C4-2B (cell line): Measurements from ENCODE around the gene KCNAB3.

ENCODE experiments used
- H3K27ac ChIP-seq: fragments of 450-650 bp; 2 replicates; pipeline ENCODE4 v1.5.1; 2017
- CTCF ChIP-seq: fragments of 450-650 bp; conservative IDR thresholded peaks from 2 replicates; pipeline ENCODE4 v1.5.1; 2017; ENCODE audit warnings: mild to moderate bottlenecking
- ZFX ChIP-seq: fragments of 450-650 bp; IDR thresholded peaks from 2 replicates; pipeline ENCODE4 v1.6.1; 2017

Gene KCNAB3

DNA sequence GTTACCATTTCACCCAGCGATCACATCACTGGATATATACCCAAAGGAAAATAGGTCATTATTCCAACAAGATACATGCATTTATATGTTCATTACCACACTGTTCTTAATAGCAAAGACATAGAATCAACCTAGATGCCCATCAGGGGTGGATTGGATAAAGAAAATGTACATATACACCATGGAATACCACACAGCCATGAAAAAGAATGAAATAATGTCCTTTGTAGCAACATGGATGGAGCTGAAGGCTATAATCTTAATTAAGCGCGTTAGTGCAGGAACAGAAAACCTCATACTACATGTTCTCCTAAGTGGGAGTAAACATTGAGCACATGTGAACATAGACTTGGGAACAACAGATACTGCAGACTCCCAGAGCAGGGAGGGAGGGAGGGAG is 20.9 kb upstream of the KCNAB3 start:
- no peak overlapping the region for H3K27ac ChIP-seq
- TF ChIP-seq ZFX (no peak), CTCF (no peak)

- TF ChIP-seq ZFX: no peak
- no peak for TF ChIP-seq CTCF
- no peak overlapping the region for H3K27ac ChIP-seq
Measured at GRCh38 chr17:7947651-7948050, 18.0 kb upstream of the KCNAB3 start.

- TF ChIP-seq CTCF: no peak
- no peak overlapping the region for H3K27ac ChIP-seq
Measured at GRCh38 chr17:7946441-7946840, 16.8 kb upstream of the KCNAB3 start.

DNA sequence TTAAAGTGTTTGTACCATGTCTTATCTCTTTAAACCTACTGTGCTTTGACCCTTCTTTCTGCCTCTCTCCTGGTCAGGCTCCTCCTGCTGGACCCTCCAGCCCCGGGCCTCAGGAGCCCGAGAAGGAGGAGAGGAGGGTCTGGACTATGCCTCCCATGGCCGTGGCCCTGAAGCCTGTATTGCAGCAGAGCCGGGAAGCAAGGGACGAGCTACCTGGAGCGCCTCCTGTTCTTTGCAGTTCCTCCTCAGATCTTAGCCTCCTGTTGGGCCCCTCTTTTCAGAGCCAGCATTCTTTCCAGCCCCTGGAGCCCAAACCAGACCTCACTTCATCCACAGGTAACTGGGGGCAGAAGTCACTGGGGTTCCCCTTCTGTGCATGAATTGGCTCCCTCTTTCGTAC is 16.0 kb upstream of the KCNAB3 start:
- TF ChIP-seq ZFX (no peak), CTCF (no peak)
- no peak overlapping the region for H3K27ac ChIP-seq

DNA sequence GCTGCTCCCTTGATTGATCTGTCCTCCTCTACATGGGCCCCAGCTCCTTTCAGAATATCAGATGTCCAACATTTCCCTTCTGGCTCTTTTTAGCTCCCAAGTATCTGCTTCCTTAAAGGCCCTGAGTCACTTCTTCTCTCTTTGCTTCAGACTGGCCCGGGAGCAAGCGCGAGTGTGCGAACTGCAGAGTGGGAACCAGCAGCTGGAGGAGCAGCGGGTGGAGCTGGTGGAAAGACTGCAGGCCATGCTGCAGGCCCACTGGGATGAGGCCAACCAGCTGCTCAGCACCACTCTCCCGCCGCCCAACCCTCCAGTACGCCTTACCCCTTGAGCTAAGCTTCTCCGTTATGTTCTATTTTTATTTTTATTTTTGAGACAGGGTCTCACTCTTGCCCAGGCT is 14.7 kb upstream of the KCNAB3 start:
- TF ChIP-seq ZFX (no peak), CTCF (no peak)
- H3K27ac ChIP-seq: no peak overlapping the region

DNA sequence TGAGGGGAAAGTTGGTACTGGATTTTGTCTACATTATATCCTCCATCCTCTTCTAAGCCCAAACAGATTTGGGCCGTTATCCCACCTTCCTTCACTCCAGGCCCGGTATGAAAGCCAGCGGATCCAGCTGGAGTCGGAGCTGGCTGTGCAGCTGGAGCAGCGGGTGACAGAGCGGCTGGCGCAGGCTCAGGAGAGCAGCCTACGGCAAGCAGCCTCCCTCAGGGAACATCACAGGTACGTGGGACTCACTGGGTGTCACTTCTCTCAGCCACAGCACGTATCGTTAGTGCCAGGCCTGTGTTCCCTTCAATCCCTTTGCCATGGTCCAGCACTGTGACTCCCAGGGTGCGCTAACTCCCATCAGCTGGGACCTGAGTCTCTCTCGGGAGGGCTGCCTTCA is 13.6 kb upstream of the KCNAB3 start:
- no peak for TF ChIP-seq CTCF
- no peak for TF ChIP-seq ZFX
- no peak overlapping the region for H3K27ac ChIP-seq

DNA sequence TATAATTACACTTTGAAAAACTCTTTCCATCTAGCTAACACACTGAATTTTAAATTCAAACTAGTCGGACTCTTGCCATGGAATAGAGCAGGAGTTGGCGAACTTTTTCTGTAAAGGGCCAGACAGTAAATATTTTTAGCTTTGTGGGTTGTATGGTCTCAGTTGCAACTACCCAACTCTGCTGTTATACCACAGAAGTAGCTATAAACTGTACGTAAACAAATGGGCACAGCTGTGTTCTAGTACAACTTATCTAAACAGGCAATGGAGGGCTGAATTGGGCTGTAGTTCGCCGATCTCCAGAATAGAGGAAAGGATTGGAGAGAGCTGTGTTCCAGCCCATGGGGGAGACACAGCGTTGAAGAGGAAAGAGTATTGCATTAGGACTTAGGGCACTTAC is 11.1 kb upstream of the KCNAB3 start:
- TF ChIP-seq ZFX: no peak
- TF ChIP-seq CTCF: no peak
- no peak overlapping the region for H3K27ac ChIP-seq

GRCh38 chr17:7940034-7940433 is 10.4 kb upstream of the KCNAB3 start:
- TF ChIP-seq CTCF: no peak
- TF ChIP-seq ZFX: no peak
- no peak overlapping the region for H3K27ac ChIP-seq
